OCI-LY3 (cell line): ENCODE results near the gene HOXA5.

Experiments
- H2AFZ ChIP-seq: fragments of 200-600, 300-600 bp; shearing (Covaris generic); 2 replicates; pipeline ENCODE4 v1.6.0; 2014; ENCODE audit warnings: antibody characterized with exemption, low read depth, low read length
- H3K27ac ChIP-seq: fragments of 200-600, 300-600 bp; sonication (generic); 2 replicates; pipeline ENCODE4 v1.5.1; 2014; ENCODE audit warnings: mild to moderate bottlenecking, low read length, moderate library complexity, mixed read lengths
- H3K27me3 ChIP-seq: fragments of 200-600, 300-600 bp; sonication (generic); 2 replicates; pipeline ENCODE4 v1.6.1; 2014; ENCODE audit warnings: low read depth, low read length, mixed read lengths
- H3K36me3 ChIP-seq: fragments of 200-600, 300-600 bp; sonication (generic); replicated peaks from 2 replicates; pipeline ENCODE3; 2014; ENCODE audit warnings: low read depth, low read length, mixed read lengths
- H3K4me1 ChIP-seq: fragments of 300-600, 200-600 bp; sonication (generic); 2 replicates; pipeline ENCODE4 v1.6.1; 2014; ENCODE audit warnings: low read length, mixed read lengths
- H3K4me2 ChIP-seq: fragments of 200-600, 300-600 bp; sonication (generic); 2 replicates; pipeline ENCODE4 v1.6.1; 2014; ENCODE audit warnings: low read length, mixed read lengths
- H3K4me3 ChIP-seq: fragments of 300-600, 200-600 bp; sonication (generic); 2 replicates; pipeline ENCODE4 v1.5.1; 2014; ENCODE audit warnings: antibody characterized with exemption, mild to moderate bottlenecking, low read length, moderate library complexity
- H3K79me2 ChIP-seq: fragments of 300-600, 200-600 bp; shearing (Covaris generic); 2 replicates; pipeline ENCODE4 v1.6.1; 2014; ENCODE audit warnings: mild to moderate bottlenecking, low read length, mixed read lengths
- H3K9ac ChIP-seq: fragments of 300-600, 200-600 bp; shearing (Covaris generic); 2 replicates; pipeline ENCODE4 v1.6.0; 2014; ENCODE audit warnings: mild to moderate bottlenecking, low read length, moderate library complexity
- H3K9me3 ChIP-seq: fragments of 200-600, 300-600 bp; shearing (Covaris generic); 2 replicates; pipeline ENCODE4 v1.6.1; 2014; ENCODE audit warnings: low read length, mixed read lengths; ENCODE audit not compliant: insufficient read depth
- H4K20me1 ChIP-seq: fragments of 200-600, 300-600 bp; sonication (generic); 2 replicates; pipeline ENCODE4 v1.6.1; 2016; ENCODE audit warnings: low read length, mixed read lengths; ENCODE audit not compliant: insufficient read depth
- EZH2phosphoT487 ChIP-seq: fragments of 200-600 bp; shearing (Covaris generic); IDR thresholded peaks from 2 replicates; pipeline ENCODE4 v1.6.1; 2018; ENCODE audit warnings: antibody characterized with exemption, mixed run types, low read depth
- TF ChIP-seq, protein P1 (sequence below): fragments of 200-600, 300-600 bp; sonication (generic); IDR thresholded peaks from 2 replicates; pipeline ENCODE4 v1.5.1; 2014; ENCODE audit warnings: antibody characterized with exemption, low read length, low read depth

Gene HOXA5

DNA sequence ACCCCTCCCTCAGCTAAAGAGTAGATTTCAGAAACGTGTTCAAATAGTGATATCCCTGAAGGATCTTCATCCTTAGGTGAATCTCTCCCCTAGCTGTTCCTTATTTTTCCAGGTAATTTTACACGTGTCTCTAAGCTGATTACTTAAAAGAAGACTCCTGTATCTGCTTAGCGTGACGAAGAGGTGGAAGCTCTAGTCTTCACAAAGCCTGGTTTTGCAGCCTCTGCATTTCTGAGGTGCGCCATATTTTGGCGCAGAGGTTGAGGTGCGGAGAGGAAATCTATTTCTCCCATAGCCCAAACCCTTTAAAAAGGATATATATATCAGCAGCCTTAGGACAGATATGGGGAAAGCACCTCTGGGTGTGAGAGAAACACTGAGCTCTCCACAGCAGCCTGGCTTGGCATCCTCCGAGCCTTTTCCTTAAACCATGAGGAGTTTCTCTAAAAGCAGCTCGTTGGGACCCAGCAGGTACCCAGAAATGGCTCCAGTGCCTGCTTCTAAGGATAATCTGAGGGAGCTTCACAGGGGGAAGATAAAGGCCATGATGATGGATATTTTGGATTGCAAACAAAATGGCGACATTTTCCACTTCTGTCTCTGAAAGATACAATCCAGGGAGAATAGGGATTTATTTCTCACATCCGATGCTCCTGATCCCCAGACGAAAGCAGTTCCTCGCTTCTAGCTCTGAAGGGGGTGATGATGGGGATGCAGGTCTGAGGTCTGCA, 38.0 kb downstream of the HOXA5 start:
- Histone ChIP-seq H3K4me1 (no peaks in the 10 kb centered on the region), H3K9me3 (no peaks in the 10 kb centered on the region), H3K4me2 (no peak overlapping the region)

DNA sequence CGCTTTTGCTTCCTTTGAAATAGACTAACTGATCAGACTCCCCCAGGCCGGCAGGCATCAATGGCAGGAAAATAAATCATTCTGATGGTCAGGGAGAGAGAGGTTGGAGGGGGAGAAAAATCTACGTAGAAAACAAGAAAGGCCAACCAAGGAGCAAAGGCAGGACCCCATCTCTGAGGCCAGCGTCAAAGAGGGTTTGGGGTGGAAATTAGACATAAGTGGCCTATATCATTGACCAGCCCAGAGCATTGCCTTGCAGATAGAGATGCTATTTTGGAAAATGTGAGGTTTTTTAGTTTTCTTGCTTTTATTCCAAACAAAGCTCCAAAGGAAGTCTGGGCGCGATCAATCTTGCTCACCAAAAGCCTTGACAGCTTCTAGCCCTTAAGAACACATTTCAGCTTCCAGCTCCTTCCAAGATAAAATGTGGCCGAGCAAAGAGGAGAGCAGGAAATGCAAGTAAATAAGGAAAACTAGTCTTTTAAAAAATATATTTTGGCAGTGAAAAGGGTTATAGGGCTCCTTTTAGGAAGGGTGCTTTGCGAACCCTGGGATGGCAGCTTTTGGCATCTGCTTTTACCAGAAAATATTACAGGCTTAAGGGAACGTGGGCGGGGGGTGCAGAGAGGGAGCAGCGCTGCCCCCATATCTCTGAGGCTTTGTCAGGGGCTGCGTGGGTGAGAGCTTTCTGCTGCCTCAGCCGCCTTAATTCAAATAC, 39.0 kb downstream of the HOXA5 start:
- Histone ChIP-seq H4K20me1 (no peaks in the 10 kb centered on the region), H3K4me3 (no peak overlapping the region), H3K4me2 (no peak overlapping the region), H3K36me3 (no peaks in the 10 kb centered on the region), H3K79me2 (no peaks in the 10 kb centered on the region), H3K27me3 (no peaks in the 10 kb centered on the region), H3K9me3 (no peaks in the 10 kb centered on the region), H3K4me1 (peaks cover 5% of the 10 kb centered on the region), H3K9ac (no peak overlapping the region), H3K27ac (no peak overlapping the region), H2AFZ (no peak overlapping the region)
- TF ChIP-seq EZH2phosphoT487, result no peak
- TF ChIP-seq, protein P1, sequence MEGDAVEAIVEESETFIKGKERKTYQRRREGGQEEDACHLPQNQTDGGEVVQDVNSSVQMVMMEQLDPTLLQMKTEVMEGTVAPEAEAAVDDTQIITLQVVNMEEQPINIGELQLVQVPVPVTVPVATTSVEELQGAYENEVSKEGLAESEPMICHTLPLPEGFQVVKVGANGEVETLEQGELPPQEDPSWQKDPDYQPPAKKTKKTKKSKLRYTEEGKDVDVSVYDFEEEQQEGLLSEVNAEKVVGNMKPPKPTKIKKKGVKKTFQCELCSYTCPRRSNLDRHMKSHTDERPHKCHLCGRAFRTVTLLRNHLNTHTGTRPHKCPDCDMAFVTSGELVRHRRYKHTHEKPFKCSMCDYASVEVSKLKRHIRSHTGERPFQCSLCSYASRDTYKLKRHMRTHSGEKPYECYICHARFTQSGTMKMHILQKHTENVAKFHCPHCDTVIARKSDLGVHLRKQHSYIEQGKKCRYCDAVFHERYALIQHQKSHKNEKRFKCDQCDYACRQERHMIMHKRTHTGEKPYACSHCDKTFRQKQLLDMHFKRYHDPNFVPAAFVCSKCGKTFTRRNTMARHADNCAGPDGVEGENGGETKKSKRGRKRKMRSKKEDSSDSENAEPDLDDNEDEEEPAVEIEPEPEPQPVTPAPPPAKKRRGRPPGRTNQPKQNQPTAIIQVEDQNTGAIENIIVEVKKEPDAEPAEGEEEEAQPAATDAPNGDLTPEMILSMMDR, result no peak

More for the DNA sequence above, 38.0 kb downstream of the HOXA5 start:
- TF ChIP-seq, protein P1, result no peak
- no peak for TF ChIP-seq EZH2phosphoT487
- no peaks in the 10 kb centered on the region for H4K20me1 ChIP-seq
- no peak overlapping the region for H3K9ac ChIP-seq
- H3K79me2 ChIP-seq, result no peaks in the 10 kb centered on the region
- no peak overlapping the region for H3K4me3 ChIP-seq
- H2AFZ ChIP-seq, result no peak overlapping the region
- no peaks in the 10 kb centered on the region for H3K27me3 ChIP-seq
- H3K36me3 ChIP-seq, result no peaks in the 10 kb centered on the region
- no peak overlapping the region for H3K27ac ChIP-seq

DNA sequence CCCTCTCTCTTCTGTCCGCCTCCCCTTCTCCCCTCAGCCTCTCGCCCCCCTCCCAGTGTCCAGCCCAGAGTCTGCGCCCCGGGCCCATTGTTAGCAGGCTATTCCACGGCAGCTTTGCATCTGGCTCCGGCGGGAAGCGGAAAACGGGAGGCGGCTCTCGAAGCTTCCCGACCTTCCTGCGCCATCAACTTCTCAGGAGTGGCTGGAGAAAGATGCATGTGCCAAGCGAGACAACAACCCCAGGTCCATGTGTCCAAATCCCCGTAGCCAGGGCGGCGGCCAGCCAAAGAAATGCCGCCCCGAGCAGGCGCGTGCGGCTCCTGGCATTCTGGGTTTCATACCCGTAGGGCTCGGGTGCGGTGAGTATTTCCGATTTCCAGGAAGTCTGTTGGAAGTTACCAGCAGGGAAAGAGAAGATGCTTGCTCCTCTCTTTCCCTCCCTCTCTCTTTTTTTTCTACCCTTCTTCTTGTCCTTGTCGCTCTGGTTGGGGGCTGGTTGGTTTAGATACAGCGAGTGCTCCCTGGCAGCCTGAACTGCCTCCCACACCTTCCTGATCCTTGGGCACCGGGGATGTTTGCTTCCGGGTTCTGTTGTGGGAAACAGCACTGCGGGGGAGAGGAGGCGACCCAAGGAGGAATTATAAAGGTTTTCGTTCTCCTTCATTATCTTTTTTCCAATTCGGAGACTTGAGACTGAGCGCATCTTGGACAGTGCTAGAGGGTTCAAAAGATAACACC, 39.8 kb downstream of the HOXA5 start:
- Histone ChIP-seq H3K9ac (no peak overlapping the region), H3K4me1 (peaks cover 9% of the 10 kb centered on the region), H3K27ac (no peak overlapping the region), H3K79me2 (no peaks in the 10 kb centered on the region), H3K4me3 (no peak overlapping the region), H2AFZ (no peak overlapping the region), H4K20me1 (no peaks in the 10 kb centered on the region), H3K27me3 (no peaks in the 10 kb centered on the region), H3K9me3 (no peaks in the 10 kb centered on the region), H3K4me2 (no peak overlapping the region), H3K36me3 (no peaks in the 10 kb centered on the region)
- TF ChIP-seq EZH2phosphoT487, result no peak
- TF ChIP-seq, protein P1, result no peak
